Lower leg skin (tissue), 3 donors: ENCODE measurements around the gene AVP.

Experiments used
- POLR2A ChIP-seq, 2 donors: fragments of 450-650 bp; IDR thresholded peaks; one replicate each; pipeline ENCODE4 v1.6.1; 2016 to 2017; ENCODE audit warnings: antibody characterized with exemption in 2 of 2, mild to moderate bottlenecking in 1 of 2, moderate library complexity in 1 of 2
- TF ChIP-seq, protein P1 (sequence below), 3 donors: fragments of 450-650 bp; IDR thresholded peaks; one replicate each; pipeline ENCODE4 v1.5.1; 2016; ENCODE audit warnings: antibody characterized with exemption in 3 of 3, mild to moderate bottlenecking in 3 of 3, moderate library complexity in 2 of 3

DNA sequence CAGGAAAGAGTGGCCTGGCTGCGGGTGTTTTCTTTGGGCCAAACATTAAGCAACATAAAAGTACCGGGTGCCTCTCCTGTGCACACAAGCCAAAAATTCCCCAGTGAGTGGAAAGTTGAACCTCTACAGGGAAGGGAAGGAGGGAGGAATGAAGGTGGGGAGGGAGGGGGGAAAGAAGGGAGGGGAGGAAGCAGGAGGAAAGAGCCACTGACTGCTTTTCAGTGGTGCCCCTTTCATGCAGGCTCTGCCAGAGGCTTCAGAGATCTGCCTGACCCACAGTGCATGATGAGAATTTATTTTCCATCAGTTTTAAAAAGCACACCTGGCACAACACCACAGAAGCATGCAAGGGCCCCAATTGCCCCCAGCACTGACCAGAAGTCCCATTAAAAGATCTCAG lies 27.5 kb upstream of the AVP start:
- TF ChIP-seq, protein P1, sequence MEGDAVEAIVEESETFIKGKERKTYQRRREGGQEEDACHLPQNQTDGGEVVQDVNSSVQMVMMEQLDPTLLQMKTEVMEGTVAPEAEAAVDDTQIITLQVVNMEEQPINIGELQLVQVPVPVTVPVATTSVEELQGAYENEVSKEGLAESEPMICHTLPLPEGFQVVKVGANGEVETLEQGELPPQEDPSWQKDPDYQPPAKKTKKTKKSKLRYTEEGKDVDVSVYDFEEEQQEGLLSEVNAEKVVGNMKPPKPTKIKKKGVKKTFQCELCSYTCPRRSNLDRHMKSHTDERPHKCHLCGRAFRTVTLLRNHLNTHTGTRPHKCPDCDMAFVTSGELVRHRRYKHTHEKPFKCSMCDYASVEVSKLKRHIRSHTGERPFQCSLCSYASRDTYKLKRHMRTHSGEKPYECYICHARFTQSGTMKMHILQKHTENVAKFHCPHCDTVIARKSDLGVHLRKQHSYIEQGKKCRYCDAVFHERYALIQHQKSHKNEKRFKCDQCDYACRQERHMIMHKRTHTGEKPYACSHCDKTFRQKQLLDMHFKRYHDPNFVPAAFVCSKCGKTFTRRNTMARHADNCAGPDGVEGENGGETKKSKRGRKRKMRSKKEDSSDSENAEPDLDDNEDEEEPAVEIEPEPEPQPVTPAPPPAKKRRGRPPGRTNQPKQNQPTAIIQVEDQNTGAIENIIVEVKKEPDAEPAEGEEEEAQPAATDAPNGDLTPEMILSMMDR (IDR thresholded peaks at IDR 0.05), result no peak
- no peak for TF ChIP-seq POLR2A (IDR thresholded peaks at IDR 0.05)
